ENCODE measurements around the gene MRPS23. TPM values are rescaled to one million over a fixed set of nuclear protein-coding genes. Genes with fewer than 3 reads are reported as not detected.
A peak's percentile ranks its signal among the peaks of the same experiment; 100 is the strongest.

The MRPS23 gene
- total and polyA plus RNA-seq, 2 of the 13 experiments (the other 11 are each of a cell fraction or from before 2014, with no cell fraction given), result 63.2 to 181 TPM

GRCh38 chr17:57849874-57850754, at the start of gene MRPS23 (continued):
- TF ChIP-seq ZNF770 (CRISPR knock-in tag; IDR thresholded peaks at IDR 0.05) (peak; percentile 83), MAF1 (CRISPR knock-in tag; IDR thresholded peaks at IDR 0.05; ENCODE audit: borderline replicate concordance) (peak; percentile 86; the same call in 1 of the 2 replicates), ZNF101 (CRISPR knock-in tag; IDR thresholded peaks at IDR 0.05; ENCODE audit: borderline replicate concordance, low read depth) (peak; percentile 87; the same call in 1 of the 2 replicates), ZNF660 (CRISPR knock-in tag; IDR thresholded peaks at IDR 0.05; ENCODE audit: borderline replicate concordance, low read depth) (peak; percentile 3; the same call in 1 of the 2 replicates), ZNF383 (CRISPR knock-in tag; IDR thresholded peaks at IDR 0.05; ENCODE audit: borderline replicate concordance) (peak; percentile 76; the same call in 1 of the 2 replicates), CREB1 (IDR thresholded peaks at IDR 0.05) (peak; percentile 61), CREB1 (CRISPR knock-in tag; IDR thresholded peaks at IDR 0.05) (peak; percentile 85), THYN1 (CRISPR knock-in tag; IDR thresholded peaks at IDR 0.05; ENCODE audit: borderline replicate concordance, low read depth) (no peak; the same call in 1 of the 2 replicates), ZNF597 (CRISPR knock-in tag; IDR thresholded peaks at IDR 0.05) (no peak), RORA (CRISPR knock-in tag; IDR thresholded peaks at IDR 0.05) (no peak; the same call in 1 of the 2 replicates), ZBTB39 (CRISPR knock-in tag; IDR thresholded peaks at IDR 0.05) (peak; percentile 94; the same call in 1 of the 2 replicates), ZNF253 (CRISPR knock-in tag; IDR thresholded peaks at IDR 0.05; ENCODE audit: borderline replicate concordance) (peak; percentile 90), GPN1 (CRISPR knock-in tag; IDR thresholded peaks at IDR 0.05; ENCODE audit: borderline replicate concordance) (peak; percentile 52; the same call in 1 of the 2 replicates), E2F1 (CRISPR knock-in tag; IDR thresholded peaks at IDR 0.05) (peak; percentile 98), ZFP36L2 (CRISPR knock-in tag; IDR thresholded peaks at IDR 0.05) (peak; percentile 61; the same call in 1 of the 2 replicates), GATA4 (IDR thresholded peaks at IDR 0.05; ENCODE audit: borderline replicate concordance, low read depth) (peak; percentile 67; the same call in 1 of the 2 replicates), SPEN (CRISPR knock-in tag; IDR thresholded peaks at IDR 0.05; ENCODE audit: low read depth) (peak; percentile 99), EZH2 (conservative IDR thresholded peaks at IDR 0.05; ENCODE audit: low read depth, low read length) (no peak), CERS6 (CRISPR knock-in tag; IDR thresholded peaks at IDR 0.05) (no peak)

Measured in HepG2 (cell line).